ENCODE data around the gene TRPM4. TPM values are rescaled to one million over a fixed set of nuclear protein-coding genes. Genes with fewer than 3 reads are reported as not detected.

Gene TRPM4
- total and polyA plus RNA-seq, 11 donors: 16.8 to 45.3 (median 25.8) TPM

GRCh38 chr19:49186108-49186507, 28.5 kb downstream of the TRPM4 start:
- Histone ChIP-seq H3K4me3 (no peak overlapping the region), H3K27ac (no peak overlapping the region), H3K36me3 (peaks cover 0 to 95% (median 79%) of the 10 kb centered on the region in 9 donors), H3K4me1 (peaks cover 0 to 16% (median 5%) of the 10 kb centered on the region in 12 donors), H3K9me3 (peaks cover 0 to 9% (median 0%) of the 10 kb centered on the region in 12 donors), H3K27me3 (no peaks in the 10 kb centered on the region)
- DNase-seq (no peak), ATAC-seq (no peak)
- TF ChIP-seq CTCF (IDR thresholded peaks at IDR 0.05) (no peak), POLR2A (IDR thresholded peaks at IDR 0.05) (no peak)
- 79 to 92% (median 89%) methylated on average over 5 of the region's 5 CpGs for WGBS, 4 donors
- intact Hi-C loops (cut with DNase I): no loop called here

- peak in 2 of 4 donors; percentile 20 to 23 for ATAC-seq
- 86 to 92% (median 90%) methylated on average over 19 to 21 of the region's 21 CpGs for WGBS, 4 donors
Measured at GRCh38 chr19:49188626-49189200, 31.1 kb downstream of the TRPM4 start.

GRCh38 chr19:49189259-49189658, 31.7 kb downstream of the TRPM4 start:
- Histone ChIP-seq H3K4me3 (no peak overlapping the region), H3K9me3 (peaks cover 0 to 5% (median 0%) of the 10 kb centered on the region in 12 donors), H3K27me3 (no peaks in the 10 kb centered on the region), H3K36me3 (peaks cover 0 to 100% (median 80%) of the 10 kb centered on the region in 9 donors), H3K4me1 (peaks cover 0 to 16% (median 5%) of the 10 kb centered on the region in 12 donors), H3K27ac (peak overlapping the region in 10 of 12 donors; percentile 28 to 73 (median 54))
- DNase-seq (no peak), ATAC-seq (peak in 1 of 4 donors; percentile 62)
- intact Hi-C loops (cut with DNase I): no loop called here
- TF ChIP-seq POLR2A (IDR thresholded peaks at IDR 0.05) (no peak), CTCF (IDR thresholded peaks at IDR 0.05) (no peak)
- WGBS, 4 donors: 61 to 71% (median 63%) methylated on average over 5 of the region's 5 CpGs

More at GRCh38 chr19:49188626-49189200, 31.1 kb downstream of the TRPM4 start:
- Histone ChIP-seq H3K27ac (peak overlapping the region in 9 of 12 donors; percentile 7 to 73 (median 55)), H3K9me3 (peaks cover 0 to 8% (median 0%) of the 10 kb centered on the region in 12 donors), H3K27me3 (no peaks in the 10 kb centered on the region), H3K4me1 (peaks cover 0 to 16% (median 5%) of the 10 kb centered on the region in 12 donors), H3K4me3 (no peak overlapping the region), H3K36me3 (peaks cover 0 to 100% (median 79%) of the 10 kb centered on the region in 9 donors)
- DNase-seq: no peak
- TF ChIP-seq POLR2A (IDR thresholded peaks at IDR 0.05): no peak
- TF ChIP-seq CTCF (IDR thresholded peaks at IDR 0.05): no peak
- intact Hi-C loops (cut with DNase I): no loop called here

GRCh38 chr19:49190781-49191180, 33.2 kb downstream of the TRPM4 start:
- no peaks in the 10 kb centered on the region for H3K9me3 ChIP-seq
- no peaks in the 10 kb centered on the region for H3K27me3 ChIP-seq
- intact Hi-C loops (cut with DNase I): loop anchor here in 1 of 10 donors (10.0 kb wide), 1 partner anchor 196 kb away; the partner anchor contains the start of genes GYS1 and RUVBL2
- no peak for TF ChIP-seq POLR2A (IDR thresholded peaks at IDR 0.05)
- TF ChIP-seq CTCF (IDR thresholded peaks at IDR 0.05): no peak
- 90 to 98% (median 96%) methylated on average over 3 of the region's 3 CpGs for WGBS, 4 donors
- H3K27ac ChIP-seq: no peak overlapping the region
- DNase-seq (no peak), ATAC-seq (no peak)
- peaks cover 0 to 16% (median 5%) of the 10 kb centered on the region in 12 donors for H3K4me1 ChIP-seq
- H3K4me3 ChIP-seq: no peak overlapping the region
- peaks cover 0 to 99% (median 78%) of the 10 kb centered on the region in 9 donors for H3K36me3 ChIP-seq
